ENCODE measurements around the gene FNDC3B.

Gene FNDC3B

DNA sequence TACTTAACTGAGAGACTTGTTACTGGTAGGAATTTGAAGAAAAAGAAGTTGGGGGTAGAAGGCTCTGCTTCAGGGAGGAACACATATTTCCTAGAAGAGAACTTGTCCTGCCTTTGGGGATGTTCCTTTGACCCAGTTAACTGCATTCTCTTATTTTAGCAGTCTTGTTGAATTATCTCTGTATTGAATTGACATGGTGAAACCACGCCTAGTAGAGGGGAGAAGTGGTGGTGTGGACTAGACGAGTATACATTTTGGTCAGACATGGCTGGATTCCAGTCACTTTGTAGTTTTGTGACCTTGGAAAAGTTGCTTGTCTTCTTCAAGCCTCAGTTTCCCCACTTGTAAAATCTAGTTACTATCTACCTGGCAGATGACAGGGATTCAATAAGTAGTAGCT lies 87.8 kb downstream of the FNDC3B start:
- TF ChIP-seq, protein P1, sequence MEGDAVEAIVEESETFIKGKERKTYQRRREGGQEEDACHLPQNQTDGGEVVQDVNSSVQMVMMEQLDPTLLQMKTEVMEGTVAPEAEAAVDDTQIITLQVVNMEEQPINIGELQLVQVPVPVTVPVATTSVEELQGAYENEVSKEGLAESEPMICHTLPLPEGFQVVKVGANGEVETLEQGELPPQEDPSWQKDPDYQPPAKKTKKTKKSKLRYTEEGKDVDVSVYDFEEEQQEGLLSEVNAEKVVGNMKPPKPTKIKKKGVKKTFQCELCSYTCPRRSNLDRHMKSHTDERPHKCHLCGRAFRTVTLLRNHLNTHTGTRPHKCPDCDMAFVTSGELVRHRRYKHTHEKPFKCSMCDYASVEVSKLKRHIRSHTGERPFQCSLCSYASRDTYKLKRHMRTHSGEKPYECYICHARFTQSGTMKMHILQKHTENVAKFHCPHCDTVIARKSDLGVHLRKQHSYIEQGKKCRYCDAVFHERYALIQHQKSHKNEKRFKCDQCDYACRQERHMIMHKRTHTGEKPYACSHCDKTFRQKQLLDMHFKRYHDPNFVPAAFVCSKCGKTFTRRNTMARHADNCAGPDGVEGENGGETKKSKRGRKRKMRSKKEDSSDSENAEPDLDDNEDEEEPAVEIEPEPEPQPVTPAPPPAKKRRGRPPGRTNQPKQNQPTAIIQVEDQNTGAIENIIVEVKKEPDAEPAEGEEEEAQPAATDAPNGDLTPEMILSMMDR (IDR thresholded peaks at IDR 0.05) = no peak

DNA sequence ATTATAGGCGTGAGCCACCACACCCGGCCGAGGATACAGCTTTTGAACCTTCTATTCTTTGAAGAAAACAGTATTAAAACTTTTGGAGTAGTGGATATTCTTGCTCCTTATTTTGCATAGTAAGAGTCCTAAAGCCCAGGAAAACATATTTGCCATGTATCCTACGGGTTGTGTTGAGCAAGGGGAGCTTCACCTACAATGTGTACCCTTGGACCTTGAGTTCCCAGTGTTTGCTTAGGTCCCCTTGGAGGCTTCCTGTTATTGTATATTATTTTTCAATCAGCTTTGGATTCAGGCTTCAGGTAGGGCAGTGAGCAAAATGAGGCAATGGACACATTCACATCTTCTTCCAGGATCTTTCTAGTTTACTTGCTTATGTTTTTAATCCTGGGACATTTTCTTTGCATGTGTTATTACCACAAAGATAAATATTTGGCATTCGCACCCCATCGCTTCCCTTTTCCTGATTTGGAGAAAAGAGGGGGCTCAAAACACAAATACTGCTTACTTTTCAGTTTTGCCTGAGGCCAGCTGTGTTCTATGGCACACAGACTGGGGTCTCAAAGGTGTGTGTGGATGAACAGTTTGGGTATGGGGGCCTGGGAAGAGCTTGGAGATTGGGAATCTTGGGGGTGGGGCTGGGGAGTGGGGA lies 88.7 kb downstream of the FNDC3B start:
- TF ChIP-seq, protein P1 (IDR thresholded peaks at IDR 0.05) = no peak

DNA sequence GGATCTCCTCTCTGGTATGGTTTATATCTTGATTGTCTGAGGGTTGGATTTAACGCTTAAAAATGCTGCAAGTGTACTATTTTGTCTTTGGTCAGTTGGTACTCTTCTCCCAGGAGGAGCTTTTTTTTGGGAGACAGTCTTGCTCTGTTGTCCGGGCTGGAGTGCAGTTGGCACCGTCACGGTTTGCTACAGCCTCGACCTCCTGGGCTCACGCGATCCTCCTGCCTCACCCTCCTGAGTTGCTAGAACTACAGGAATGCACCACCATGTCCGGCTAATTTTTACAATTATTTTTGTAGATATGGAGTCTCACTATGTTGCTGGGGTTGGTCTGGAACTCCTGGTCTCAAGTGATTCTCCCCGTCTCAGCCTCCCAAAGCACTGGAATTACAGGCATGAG lies 89.5 kb downstream of the FNDC3B start:
- TF ChIP-seq, protein P1 (IDR thresholded peaks at IDR 0.05) = no peak

DNA sequence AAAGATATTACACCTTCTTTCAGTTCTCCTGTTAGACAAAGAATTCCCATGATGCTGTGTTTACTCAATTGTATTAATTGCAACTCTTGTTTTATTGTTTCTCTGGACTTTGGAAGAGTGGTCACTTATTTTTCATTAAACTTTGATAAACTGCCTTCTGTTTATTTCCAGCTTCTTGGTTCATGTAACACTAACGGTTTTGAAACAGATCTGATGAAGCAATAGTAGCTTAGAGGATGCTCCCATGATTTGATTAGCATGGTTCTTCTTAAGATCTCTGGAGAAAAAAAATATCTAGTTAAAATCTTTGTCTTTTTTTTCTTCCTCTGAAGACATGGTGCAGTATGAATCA lies 90.1 kb downstream of the FNDC3B start:
- TF ChIP-seq, protein P1 (IDR thresholded peaks at IDR 0.05) = no peak

DNA sequence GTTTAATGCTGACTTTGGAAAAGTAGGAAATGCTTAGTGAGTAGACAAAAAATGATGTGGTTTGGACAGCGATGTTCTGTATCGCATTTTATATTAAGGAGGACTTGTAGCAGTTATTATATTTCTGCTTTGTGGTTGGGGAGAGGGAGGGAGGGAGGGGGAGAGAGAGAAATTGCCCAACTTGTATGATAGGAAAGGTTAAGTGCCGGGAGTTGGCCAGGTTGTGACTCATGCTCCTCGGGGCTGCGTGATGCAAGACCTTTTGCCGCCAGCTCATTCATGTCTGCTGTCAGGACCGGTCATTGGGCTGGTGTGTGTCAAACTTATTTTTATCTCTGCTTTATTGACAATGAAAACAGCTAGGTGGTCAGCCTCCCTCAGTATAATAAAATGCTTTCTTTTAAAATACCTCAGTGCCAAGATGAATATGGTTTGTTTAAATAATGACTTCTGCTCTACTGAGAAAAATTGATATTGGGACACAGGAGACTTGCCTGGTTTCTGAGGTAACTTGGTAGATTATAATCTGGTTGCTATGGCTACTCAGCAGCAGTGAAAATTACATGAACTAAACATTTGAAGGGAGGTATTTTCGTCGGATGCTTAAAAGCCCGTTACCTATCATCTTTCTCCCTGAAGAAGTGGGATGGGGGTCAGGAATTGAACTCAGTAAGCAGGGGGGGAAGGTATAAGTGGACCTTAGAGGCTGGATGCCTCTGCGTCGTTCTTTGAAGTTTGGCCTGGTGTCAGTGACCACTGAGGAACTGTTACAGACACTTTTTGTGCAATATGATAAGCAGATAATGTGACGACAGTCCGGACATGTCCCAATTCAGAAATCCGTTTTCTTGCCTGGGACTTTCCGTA lies 90.7 kb downstream of the FNDC3B start:
- TF ChIP-seq, protein P1 (IDR thresholded peaks at IDR 0.05) = no peak

DNA sequence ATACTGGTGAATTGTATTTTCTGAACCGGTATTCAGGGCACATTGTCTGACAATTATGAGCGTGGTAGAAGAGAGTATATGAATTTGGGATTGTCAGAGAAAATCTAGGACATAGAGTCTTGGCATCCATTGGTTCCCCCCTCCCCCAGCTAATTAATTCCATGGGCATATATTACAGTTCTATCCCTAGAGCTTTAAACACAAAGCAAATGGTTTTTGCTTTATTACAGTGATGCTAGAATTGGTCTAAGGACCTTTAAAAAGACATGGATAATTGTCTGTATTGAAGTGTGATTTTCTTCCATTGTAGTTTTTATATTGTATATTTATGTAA lies 91.3 kb downstream of the FNDC3B start:
- TF ChIP-seq, protein P1 (IDR thresholded peaks at IDR 0.05) = no peak

DNA sequence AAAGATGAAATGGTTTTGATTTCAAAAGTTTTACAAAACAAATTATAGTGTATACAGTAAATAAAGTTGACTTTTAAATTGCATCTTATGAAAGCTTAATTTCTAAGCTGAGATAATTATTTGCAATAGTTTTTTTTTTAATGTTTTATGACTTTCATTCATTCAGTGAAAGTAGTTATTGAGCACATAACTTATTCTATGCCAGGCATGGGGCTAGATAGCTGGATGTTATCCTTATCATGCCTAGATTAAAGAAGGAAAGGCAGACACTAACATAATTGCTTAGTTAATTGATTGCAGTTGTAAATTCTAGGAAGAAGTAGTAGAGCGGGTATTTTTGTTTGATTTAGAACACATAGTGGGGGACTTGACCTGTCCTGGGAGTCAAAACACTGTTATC lies 92.4 kb downstream of the FNDC3B start:
- TF ChIP-seq, protein P1 (IDR thresholded peaks at IDR 0.05) = no peak

Measured in LNCAP (cell line).